Measurements from ENCODE around the gene SGPP2. TPM values are rescaled to one million over a fixed set of nuclear protein-coding genes. Genes with fewer than 3 reads are reported as not detected.

The SGPP2 gene
- total and polyA plus RNA-seq, 4 donors: 3.9 to 39.5 (median 23.0) TPM

DNA sequence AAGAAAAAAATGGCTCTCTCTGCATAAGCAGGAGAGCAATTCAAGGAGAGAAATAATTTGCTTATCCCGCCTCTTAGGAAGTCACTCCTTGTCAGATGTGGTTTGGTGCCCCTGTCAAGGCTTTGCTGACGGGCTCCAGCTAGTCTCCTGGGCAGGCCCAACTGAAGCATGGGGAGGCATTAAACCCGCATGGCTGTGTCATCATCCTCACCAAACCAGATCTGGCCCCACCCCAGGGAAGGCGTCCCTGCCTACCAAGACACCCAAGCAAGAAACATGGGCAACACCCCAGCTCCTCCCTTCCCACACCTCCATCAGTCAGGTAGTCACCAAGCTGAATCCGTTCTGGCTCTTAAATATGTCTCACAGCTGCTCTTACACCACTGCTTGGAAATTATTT, 108.0 kb downstream of the SGPP2 start:
- H3K27me3 ChIP-seq (ENCODE audit: control insufficient read depth in 3 of 3, insufficient read depth in 3 of 3, low read length in 2 of 3): no peaks in the 10 kb centered on the region
- H3K4me1 ChIP-seq (ENCODE audit: control insufficient read depth in 5 of 5, insufficient read depth in 5 of 5, low read length in 5 of 5): no peaks in the 10 kb centered on the region
- H3K36me3 ChIP-seq (ENCODE audit: control insufficient read depth in 4 of 4, insufficient read depth in 4 of 4, low read length in 4 of 4): no peaks in the 10 kb centered on the region
- H3K4me3 ChIP-seq: no peak overlapping the region
- ATAC-seq (ENCODE audit: insufficient read depth, low FRiP score): no peak
- TF ChIP-seq, protein P1, sequence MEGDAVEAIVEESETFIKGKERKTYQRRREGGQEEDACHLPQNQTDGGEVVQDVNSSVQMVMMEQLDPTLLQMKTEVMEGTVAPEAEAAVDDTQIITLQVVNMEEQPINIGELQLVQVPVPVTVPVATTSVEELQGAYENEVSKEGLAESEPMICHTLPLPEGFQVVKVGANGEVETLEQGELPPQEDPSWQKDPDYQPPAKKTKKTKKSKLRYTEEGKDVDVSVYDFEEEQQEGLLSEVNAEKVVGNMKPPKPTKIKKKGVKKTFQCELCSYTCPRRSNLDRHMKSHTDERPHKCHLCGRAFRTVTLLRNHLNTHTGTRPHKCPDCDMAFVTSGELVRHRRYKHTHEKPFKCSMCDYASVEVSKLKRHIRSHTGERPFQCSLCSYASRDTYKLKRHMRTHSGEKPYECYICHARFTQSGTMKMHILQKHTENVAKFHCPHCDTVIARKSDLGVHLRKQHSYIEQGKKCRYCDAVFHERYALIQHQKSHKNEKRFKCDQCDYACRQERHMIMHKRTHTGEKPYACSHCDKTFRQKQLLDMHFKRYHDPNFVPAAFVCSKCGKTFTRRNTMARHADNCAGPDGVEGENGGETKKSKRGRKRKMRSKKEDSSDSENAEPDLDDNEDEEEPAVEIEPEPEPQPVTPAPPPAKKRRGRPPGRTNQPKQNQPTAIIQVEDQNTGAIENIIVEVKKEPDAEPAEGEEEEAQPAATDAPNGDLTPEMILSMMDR (IDR thresholded peaks at IDR 0.05; ENCODE audit: control extremely low read depth, extremely low read depth): no peak
- H3K9ac ChIP-seq (ENCODE audit: insufficient read depth in 1 of 2, low read length in 2 of 2): no peak overlapping the region
- 89 to 94% methylated on average over 5 of the region's 5 CpGs for WGBS, 2 donors
- H3K27ac ChIP-seq (ENCODE audit: low read depth in 1 of 2, low read length in 1 of 2): no peak overlapping the region
- H3K9me3 ChIP-seq (ENCODE audit: control insufficient read depth in 4 of 4, insufficient read depth in 3 of 4, low read length in 3 of 4): peaks cover 0 to 4% (median 2%) of the 10 kb centered on the region in 4 donors
- no peak for DNase-seq

DNA sequence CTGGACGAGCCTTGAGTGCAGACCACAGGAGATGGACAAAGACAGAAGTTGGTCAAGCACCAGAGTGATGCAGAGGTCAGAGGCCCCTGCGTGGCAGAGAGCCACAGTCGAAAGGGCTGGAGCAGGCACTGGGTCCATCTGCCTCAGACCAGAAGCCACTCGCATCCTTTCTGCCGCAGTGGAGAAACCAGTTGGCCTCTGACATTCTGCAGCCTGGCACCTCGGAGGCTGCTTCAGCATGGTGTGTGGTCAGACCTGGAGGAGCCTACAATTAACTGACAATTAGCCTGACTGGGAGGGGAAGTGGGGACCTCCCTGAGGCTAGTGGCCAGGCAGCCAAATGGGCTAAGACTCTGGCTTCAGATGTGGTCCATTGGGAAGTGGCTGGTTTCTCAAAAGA, 111.1 kb downstream of the SGPP2 start:
- Histone ChIP-seq H3K27ac (ENCODE audit: low read depth in 1 of 2, low read length in 1 of 2) (no peak overlapping the region), H3K9me3 (ENCODE audit: control insufficient read depth in 4 of 4, insufficient read depth in 3 of 4, low read length in 3 of 4) (peaks cover 0 to 4% (median 0%) of the 10 kb centered on the region in 4 donors), H3K4me1 (ENCODE audit: control insufficient read depth in 5 of 5, insufficient read depth in 5 of 5, low read length in 5 of 5) (no peaks in the 10 kb centered on the region), H3K9ac (ENCODE audit: insufficient read depth in 1 of 2, low read length in 2 of 2) (no peak overlapping the region), H3K4me3 (no peak overlapping the region), H3K36me3 (ENCODE audit: control insufficient read depth in 4 of 4, insufficient read depth in 4 of 4, low read length in 4 of 4) (no peaks in the 10 kb centered on the region), H3K27me3 (ENCODE audit: control insufficient read depth in 3 of 3, insufficient read depth in 3 of 3, low read length in 2 of 3) (no peaks in the 10 kb centered on the region)
- TF ChIP-seq, protein P1 (IDR thresholded peaks at IDR 0.05; ENCODE audit: control extremely low read depth, extremely low read depth): no peak
- WGBS, 2 donors: 80 to 86% methylated on average over 6 of the region's 6 CpGs
- DNase-seq: no peak
- no peak for ATAC-seq (ENCODE audit: insufficient read depth, low FRiP score)

DNA sequence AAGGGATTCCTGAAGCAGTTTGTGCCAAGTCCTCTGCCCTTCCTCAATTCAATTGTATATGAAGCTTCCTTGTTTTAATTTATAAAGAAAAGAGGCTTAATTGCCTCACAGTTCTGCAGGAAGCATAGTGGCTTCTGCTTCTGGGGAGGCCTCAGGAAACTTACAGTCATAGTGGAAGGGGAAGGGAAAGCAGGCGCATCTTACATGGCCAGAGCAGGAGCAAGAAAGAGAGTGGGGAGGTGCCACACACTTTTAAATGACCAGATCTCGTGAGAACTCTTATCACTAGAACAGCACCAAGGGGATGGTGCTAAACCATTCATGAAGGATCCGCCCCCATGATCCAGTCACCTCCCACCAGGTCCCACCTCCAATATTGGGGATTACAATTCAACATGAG, 114.2 kb downstream of the SGPP2 start:
- Histone ChIP-seq H3K27ac (ENCODE audit: low read depth in 1 of 2, low read length in 1 of 2) (no peak overlapping the region), H3K4me1 (ENCODE audit: control insufficient read depth in 5 of 5, insufficient read depth in 5 of 5, low read length in 5 of 5) (no peaks in the 10 kb centered on the region), H3K9ac (ENCODE audit: insufficient read depth in 1 of 2, low read length in 2 of 2) (no peak overlapping the region), H3K27me3 (ENCODE audit: control insufficient read depth in 3 of 3, insufficient read depth in 3 of 3, low read length in 2 of 3) (no peaks in the 10 kb centered on the region), H3K9me3 (ENCODE audit: control insufficient read depth in 4 of 4, insufficient read depth in 3 of 4, low read length in 3 of 4) (peaks cover 0 to 2% (median 0%) of the 10 kb centered on the region in 4 donors), H3K36me3 (ENCODE audit: control insufficient read depth in 4 of 4, insufficient read depth in 4 of 4, low read length in 4 of 4) (no peaks in the 10 kb centered on the region), H3K4me3 (no peak overlapping the region)
- WGBS, 2 donors: 74 to 82% methylated on average over 3 of the region's 3 CpGs
- ATAC-seq (ENCODE audit: insufficient read depth, low FRiP score) (no peak), DNase-seq (no peak)
- TF ChIP-seq, protein P1 (IDR thresholded peaks at IDR 0.05; ENCODE audit: control extremely low read depth, extremely low read depth): no peak

DNA sequence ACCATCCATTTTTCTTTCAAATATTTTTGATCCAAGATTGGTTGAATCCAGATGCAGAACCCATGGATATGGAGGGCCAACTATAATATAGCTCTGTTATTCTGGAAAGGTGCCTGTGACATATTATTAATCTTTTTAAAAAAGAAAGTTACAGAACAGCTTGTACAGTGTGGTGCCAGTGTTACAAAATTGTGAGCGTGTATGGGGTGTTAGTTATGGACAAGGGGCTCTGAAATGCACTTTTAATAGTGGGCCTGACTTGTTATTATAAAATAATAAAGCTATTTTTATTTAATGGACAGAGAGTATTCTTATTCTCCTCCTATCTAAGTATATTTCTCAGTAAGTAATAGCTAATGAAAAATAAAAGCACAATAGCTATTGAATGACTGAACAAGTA, 120.3 kb downstream of the SGPP2 start:
- no peaks in the 10 kb centered on the region for H3K9me3 ChIP-seq (ENCODE audit: control insufficient read depth in 4 of 4, insufficient read depth in 3 of 4, low read length in 3 of 4)
- TF ChIP-seq, protein P1 (IDR thresholded peaks at IDR 0.05; ENCODE audit: control extremely low read depth, extremely low read depth): no peak
- H3K4me3 ChIP-seq: no peak overlapping the region
- no peaks in the 10 kb centered on the region for H3K36me3 ChIP-seq (ENCODE audit: control insufficient read depth in 4 of 4, insufficient read depth in 4 of 4, low read length in 4 of 4)
- H3K4me1 ChIP-seq (ENCODE audit: control insufficient read depth in 5 of 5, insufficient read depth in 5 of 5, low read length in 5 of 5): peaks cover 0 to 31% (median 6%) of the 10 kb centered on the region in 5 donors
- WGBS, 2 donors: 78 to 79% methylated on average over 1 of the region's 1 CpG
- no peak overlapping the region for H3K27ac ChIP-seq (ENCODE audit: low read depth in 1 of 2, low read length in 1 of 2)
- ATAC-seq (ENCODE audit: insufficient read depth, low FRiP score) (no peak), DNase-seq (peak in 2 of 3 donors; percentile 60 to 65)
- H3K27me3 ChIP-seq (ENCODE audit: control insufficient read depth in 3 of 3, insufficient read depth in 3 of 3, low read length in 2 of 3): no peaks in the 10 kb centered on the region
- no peak overlapping the region for H3K9ac ChIP-seq (ENCODE audit: insufficient read depth in 1 of 2, low read length in 2 of 2)

All from lung (tissue), 12 donors.